Nephron (organoid): ENCODE data around the gene ATP8A2.
"Not testable (repeated sequence)": the region's sequence is repeated elsewhere in the genome, so short reads cannot be mapped to it uniquely, and the experiment has no call there.

Source experiments
- H3K27ac Mint-ChIP-seq, 3 experiments: 2 replicates each; pipeline ENCODE4 v1.8.0; 2020; ENCODE audit warnings: mixed read lengths in 3 of 3, mild to moderate bottlenecking in 2 of 3, moderate library complexity in 1 of 3
- H3K27me3 Mint-ChIP-seq: 2 replicates; pipeline ENCODE4 v1.8.0; 2021; ENCODE audit warnings: low read depth, mild to moderate bottlenecking, moderate library complexity, mixed read lengths
- H3K36me3 Mint-ChIP-seq: 2 replicates; pipeline ENCODE4 v1.8.0; 2020; ENCODE audit warnings: low read depth, mixed read lengths
- H3K4me1 Mint-ChIP-seq: 2 replicates; pipeline ENCODE4 v1.8.0; 2020; ENCODE audit warnings: mixed read lengths
- H3K4me3 Mint-ChIP-seq, 3 experiments: 2 replicates each; pipeline ENCODE4 v1.8.0; 2020; ENCODE audit warnings: mild to moderate bottlenecking in 3 of 3, mixed read lengths in 3 of 3, moderate library complexity in 2 of 3
- H3K9me3 Mint-ChIP-seq: 2 replicates; pipeline ENCODE4 v1.8.0; 2020; ENCODE audit warnings: mixed read lengths
- TF ChIP-seq, protein P1 (sequence below), 3 experiments: fragments of 200-600 bp; sonication (generic); IDR thresholded peaks; one replicate each; pipeline ENCODE4 v1.5.0; 2021; ENCODE audit warnings: antibody characterized with exemption in 3 of 3; ENCODE audit not compliant: unreplicated experiment in 3 of 3

ATP8A2 gene

DNA sequence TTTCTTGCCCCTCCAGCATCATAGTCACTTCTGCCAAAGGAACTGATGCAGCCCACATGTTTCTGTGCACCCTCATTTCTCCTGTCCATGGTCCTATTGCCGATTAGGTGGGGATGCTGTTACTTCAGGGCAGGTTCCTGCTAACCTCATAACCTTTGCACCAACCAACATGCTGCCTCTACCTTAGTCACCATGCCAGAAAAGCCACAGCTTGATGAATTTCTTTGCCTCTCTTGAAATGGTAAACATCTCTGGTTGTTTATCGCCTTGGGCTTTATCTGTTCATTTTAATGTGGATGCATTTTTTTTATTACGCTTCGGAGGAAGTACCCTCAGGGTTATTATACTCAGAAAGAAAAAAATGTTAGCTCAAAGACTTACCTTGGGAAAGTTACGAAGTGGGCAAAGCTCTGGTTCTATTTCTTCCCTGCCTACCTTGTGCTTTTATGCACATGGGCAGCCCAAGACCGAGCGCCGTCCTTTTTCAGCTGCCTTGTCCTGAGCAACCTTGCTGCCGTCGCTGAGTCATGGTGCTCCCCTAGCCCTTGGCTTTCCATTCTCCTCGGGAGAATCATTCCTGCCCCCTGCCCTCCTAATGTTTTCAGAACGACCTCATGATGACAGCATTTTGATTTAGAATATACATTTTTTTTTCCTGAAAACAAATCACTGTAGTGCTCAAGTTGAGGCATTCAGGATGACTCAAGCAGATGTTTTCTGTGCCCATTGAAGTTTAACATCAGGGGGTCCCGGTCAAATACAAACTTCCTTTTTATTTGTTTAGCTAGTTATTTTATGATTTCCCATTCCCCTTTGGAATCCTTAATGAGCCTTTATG, 400.1 kb downstream of the ATP8A2 start:
- TF ChIP-seq, protein P1, sequence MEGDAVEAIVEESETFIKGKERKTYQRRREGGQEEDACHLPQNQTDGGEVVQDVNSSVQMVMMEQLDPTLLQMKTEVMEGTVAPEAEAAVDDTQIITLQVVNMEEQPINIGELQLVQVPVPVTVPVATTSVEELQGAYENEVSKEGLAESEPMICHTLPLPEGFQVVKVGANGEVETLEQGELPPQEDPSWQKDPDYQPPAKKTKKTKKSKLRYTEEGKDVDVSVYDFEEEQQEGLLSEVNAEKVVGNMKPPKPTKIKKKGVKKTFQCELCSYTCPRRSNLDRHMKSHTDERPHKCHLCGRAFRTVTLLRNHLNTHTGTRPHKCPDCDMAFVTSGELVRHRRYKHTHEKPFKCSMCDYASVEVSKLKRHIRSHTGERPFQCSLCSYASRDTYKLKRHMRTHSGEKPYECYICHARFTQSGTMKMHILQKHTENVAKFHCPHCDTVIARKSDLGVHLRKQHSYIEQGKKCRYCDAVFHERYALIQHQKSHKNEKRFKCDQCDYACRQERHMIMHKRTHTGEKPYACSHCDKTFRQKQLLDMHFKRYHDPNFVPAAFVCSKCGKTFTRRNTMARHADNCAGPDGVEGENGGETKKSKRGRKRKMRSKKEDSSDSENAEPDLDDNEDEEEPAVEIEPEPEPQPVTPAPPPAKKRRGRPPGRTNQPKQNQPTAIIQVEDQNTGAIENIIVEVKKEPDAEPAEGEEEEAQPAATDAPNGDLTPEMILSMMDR (IDR thresholded peaks at IDR 0.05; ENCODE audit: unreplicated experiment in 3 of 3), result no peak
- peak overlapping the region in 1 of 3 experiments; percentile 18 for H3K4me3 Mint-ChIP-seq
- peak overlapping the region; percentile 63 to 73 (median 64) for H3K27ac Mint-ChIP-seq
- H3K27me3 Mint-ChIP-seq, result peaks cover 4% of the 10 kb centered on the region
- no peaks in the 10 kb centered on the region for H3K9me3 Mint-ChIP-seq
- H3K4me1 Mint-ChIP-seq, result peaks cover 71% of the 10 kb centered on the region
- H3K36me3 Mint-ChIP-seq, result no peaks in the 10 kb centered on the region

DNA sequence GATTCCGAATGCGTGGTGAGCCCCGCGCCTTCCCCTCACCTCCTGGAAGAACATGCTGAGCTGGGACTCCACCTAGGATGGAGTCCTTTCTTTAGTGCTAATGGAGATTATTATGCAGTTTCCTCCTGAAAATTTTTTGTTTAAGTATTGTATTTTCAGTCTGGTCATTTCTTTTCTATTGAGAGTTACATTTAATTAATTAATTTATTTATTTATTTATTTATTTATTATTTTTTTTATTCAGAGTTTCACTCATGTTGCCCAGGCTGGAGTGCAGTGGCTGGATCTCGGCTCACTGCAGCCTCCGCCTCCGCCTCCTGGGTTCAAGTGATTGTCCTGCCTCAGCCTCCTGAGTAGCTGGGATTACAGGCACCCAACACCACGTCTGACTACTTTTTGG, 400.8 kb downstream of the ATP8A2 start:
- Mint-ChIP-seq H3K27ac (peak overlapping the region in 2 of 3 experiments; percentile 43 to 64), H3K4me1 (peaks cover 68% of the 10 kb centered on the region)
- H3K36me3 Mint-ChIP-seq, H3K27me3 Mint-ChIP-seq, H3K9me3 Mint-ChIP-seq, H3K4me3 Mint-ChIP-seq: not testable (repeated sequence)

DNA sequence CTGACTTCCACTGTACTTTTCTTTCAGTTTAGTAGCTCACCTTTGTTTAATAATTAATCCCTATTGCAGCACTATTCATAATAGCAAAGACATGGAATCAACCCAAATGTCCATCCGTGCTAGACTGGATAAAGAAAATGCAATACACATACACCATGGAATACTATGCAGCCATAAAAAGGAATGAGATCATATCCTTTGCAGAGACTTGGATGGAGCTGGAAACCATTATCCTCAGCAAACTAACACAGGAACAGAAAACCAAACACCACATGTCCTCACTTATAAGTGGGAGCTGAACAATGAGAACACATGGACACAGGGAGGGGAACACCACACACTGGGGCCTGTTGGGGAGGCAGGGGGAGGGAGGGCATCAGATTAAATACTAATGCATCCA, 402.3 kb downstream of the ATP8A2 start:
- H3K9me3 Mint-ChIP-seq, H3K36me3 Mint-ChIP-seq, H3K27ac Mint-ChIP-seq, H3K4me3 Mint-ChIP-seq, H3K27me3 Mint-ChIP-seq: not testable (repeated sequence)
- peaks cover 71% of the 10 kb centered on the region for H3K4me1 Mint-ChIP-seq

DNA sequence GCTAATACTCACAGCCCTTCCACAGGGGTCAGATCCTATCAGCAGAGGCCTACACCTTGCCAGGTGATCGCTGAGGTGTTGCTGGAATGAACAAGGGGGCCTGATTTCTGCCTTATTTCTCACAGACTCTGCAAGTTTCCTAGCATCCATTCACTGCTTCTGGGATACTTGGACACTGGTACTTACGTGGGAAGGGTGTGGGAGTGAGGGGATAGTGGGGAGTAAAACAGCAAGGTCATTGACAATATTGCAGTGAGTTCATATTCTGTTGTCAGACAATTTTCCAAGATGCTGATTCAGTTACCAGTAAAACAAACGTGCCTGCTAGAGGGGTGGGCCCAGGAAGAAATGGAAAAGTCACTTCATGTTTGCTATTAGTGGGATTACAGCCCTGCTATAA, 403.5 kb downstream of the ATP8A2 start:
- H3K9me3 Mint-ChIP-seq, result no peaks in the 10 kb centered on the region
- peaks cover 4% of the 10 kb centered on the region for H3K27me3 Mint-ChIP-seq
- peaks cover 71% of the 10 kb centered on the region for H3K4me1 Mint-ChIP-seq
- H3K36me3 Mint-ChIP-seq, result no peaks in the 10 kb centered on the region
- TF ChIP-seq, protein P1 (IDR thresholded peaks at IDR 0.05; ENCODE audit: unreplicated experiment in 3 of 3), result no peak
- no peak overlapping the region for H3K4me3 Mint-ChIP-seq
- H3K27ac Mint-ChIP-seq, result peak overlapping the region; percentile 55 to 90 (median 71)

DNA sequence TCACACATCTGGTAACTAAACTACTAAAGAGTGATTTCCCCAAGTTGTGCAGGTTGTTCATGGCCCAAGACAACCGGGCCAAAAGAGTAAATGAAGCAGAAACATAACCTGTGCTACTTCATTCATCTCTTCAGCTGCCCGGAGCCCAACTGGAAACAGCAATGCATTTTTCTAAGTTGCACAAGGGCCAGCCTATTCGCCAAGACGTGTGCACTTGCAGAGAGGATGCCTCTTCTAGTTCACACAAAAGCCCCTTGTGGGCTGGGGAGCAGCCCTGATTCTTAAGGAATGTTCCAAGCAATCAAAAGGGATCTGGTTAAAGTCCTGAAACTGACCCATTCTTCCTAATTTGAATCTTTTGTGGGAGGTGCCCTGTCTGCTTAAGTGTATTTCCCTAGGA, 404.2 kb downstream of the ATP8A2 start:
- Mint-ChIP-seq H3K36me3 (no peaks in the 10 kb centered on the region), H3K27me3 (peaks cover 3% of the 10 kb centered on the region), H3K4me3 (no peak overlapping the region), H3K9me3 (no peaks in the 10 kb centered on the region), H3K27ac (peak overlapping the region; percentile 71 to 90 (median 85)), H3K4me1 (peaks cover 67% of the 10 kb centered on the region)
- TF ChIP-seq, protein P1 (IDR thresholded peaks at IDR 0.05; ENCODE audit: unreplicated experiment in 3 of 3), result no peak

DNA sequence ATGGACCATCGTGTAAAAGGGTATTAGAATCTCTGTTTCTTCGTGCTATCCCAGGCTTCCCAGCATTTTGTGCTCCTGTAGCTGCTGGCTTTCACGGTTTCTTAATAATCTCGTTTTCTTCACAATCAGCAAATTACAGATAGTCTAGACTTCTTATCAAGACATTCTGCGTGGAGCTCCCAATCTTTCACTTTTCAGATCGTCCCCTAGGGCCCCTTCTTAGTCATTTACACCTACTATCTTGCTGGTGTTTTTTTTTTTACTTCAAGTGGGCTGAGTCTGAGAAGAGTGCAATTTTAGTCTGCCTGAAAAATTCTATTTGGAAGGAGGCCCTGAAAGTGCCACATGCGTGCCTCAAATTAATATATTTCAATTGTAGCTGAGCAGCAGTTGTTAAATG, 404.9 kb downstream of the ATP8A2 start:
- peak overlapping the region; percentile 70 to 90 (median 85) for H3K27ac Mint-ChIP-seq
- no peaks in the 10 kb centered on the region for H3K9me3 Mint-ChIP-seq
- H3K27me3 Mint-ChIP-seq, result no peaks in the 10 kb centered on the region
- peaks cover 60% of the 10 kb centered on the region for H3K4me1 Mint-ChIP-seq
- TF ChIP-seq, protein P1 (IDR thresholded peaks at IDR 0.05; ENCODE audit: unreplicated experiment in 3 of 3), result no peak
- peak overlapping the region in 1 of 3 experiments; percentile 24 for H3K4me3 Mint-ChIP-seq
- H3K36me3 Mint-ChIP-seq, result no peaks in the 10 kb centered on the region

DNA sequence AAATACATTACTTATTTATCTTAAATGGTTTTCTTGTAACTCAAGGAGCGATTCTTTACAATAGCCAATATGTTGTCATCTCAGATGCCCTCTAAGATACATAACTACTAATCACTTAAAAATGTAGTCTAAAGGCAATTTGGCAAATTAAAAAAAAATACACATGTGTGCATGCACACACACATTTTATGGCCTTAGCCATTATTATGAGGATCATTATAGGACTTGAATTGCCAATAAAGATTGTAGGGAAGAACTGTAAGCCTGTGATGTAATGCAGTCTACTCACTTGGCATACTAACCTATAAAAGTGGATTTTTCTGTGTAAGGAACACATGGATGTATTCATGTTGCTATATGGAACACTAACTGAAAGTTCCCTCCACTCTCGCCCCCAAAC, 405.7 kb downstream of the ATP8A2 start:
- H3K36me3 Mint-ChIP-seq, result no peaks in the 10 kb centered on the region
- H3K27ac Mint-ChIP-seq, result peak overlapping the region in 1 of 3 experiments; percentile 20
- H3K4me1 Mint-ChIP-seq, result peaks cover 58% of the 10 kb centered on the region
- no peaks in the 10 kb centered on the region for H3K9me3 Mint-ChIP-seq
- H3K27me3 Mint-ChIP-seq, result no peaks in the 10 kb centered on the region
- TF ChIP-seq, protein P1 (IDR thresholded peaks at IDR 0.05; ENCODE audit: unreplicated experiment in 3 of 3), result no peak
- no peak overlapping the region for H3K4me3 Mint-ChIP-seq
